ENCODE results near the gene KCNK5.

The KCNK5 gene

DNA sequence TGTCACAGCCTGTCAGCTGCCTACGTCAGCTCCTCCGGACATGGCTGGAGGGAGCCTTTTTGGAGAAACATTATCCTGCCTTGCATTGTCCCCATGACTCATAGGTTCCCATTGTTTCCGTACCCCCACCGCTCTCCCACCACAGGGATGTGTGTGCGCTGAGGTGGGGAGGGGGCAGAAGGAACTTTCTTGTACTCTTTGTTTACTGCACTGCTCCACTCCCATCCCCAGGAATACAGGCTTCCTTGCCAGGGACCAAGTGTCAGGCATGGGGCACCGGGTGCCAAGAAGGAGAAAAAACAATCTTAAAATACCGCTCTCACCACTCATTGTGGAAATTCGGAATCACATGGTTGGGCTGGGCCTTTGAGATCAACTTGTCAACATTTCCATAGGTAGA lies 51.0 kb downstream of the KCNK5 start:
- DNase-seq (ENCODE audit: low read depth in 2 of 2, low spot score in 1 of 2), result no peak

DNA sequence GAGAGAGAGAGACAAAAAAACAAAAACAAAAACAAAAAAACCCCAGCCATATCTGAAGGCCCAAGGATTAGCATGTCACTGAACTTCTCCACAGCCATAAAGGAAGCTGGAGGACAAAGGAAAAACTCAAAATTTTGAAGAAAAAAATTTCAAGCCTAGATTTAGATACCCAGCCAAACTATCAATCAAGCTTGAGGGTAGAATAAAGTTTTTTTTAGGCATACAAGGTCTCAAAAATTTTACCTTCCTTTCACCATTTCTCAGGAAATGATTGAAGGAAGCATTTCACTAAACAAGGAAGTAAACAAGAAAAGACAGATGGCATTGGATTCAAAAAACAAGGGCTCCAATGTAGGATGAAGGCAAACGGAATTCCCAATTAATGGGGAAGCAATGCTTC lies 52.1 kb downstream of the KCNK5 start:
- no peak for DNase-seq (ENCODE audit: low read depth in 2 of 2, low spot score in 1 of 2)

DNA sequence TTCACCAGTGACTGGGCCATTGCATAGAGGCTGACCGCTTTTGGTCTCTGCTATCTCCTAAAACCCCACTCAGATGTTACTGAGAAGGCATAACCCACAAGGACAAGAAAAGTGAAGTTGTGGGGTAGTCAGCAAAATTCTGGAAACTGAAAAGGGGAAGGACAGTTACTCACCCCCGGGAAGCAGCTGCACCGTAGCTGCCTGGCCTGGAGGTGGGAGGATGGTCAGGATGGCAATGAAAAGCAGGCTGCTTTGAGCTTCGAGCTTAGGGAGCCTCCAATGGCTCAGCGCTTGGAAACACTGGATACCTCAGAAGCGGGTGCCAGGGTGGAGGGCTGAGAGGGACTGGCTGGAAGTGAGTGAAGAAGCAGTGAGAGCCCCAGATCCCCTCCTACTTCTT lies 56.0 kb downstream of the KCNK5 start:
- DNase-seq (ENCODE audit: low read depth in 2 of 2, low spot score in 1 of 2), result no peak

DNA sequence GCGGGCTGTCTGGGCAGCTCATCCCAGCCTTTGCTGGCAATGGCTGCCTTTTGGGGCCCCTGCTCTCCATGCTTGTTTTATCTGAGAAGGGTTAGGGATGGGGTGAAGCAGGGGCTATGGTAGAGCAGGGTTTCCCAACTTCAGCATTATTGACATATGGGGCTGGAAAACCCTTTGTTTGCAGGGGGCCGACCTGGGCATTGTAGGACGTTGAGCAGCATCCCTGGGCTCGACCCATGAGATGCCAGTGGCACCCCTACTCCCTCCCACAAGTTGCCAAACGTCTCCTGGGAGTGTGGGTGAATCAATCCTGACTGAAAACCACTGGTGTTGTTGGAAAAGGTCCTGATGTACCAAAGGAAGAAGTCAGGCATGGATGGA lies 56.9 kb downstream of the KCNK5 start:
- DNase-seq (ENCODE audit: low read depth in 2 of 2, low spot score in 1 of 2), result no peak

DNA sequence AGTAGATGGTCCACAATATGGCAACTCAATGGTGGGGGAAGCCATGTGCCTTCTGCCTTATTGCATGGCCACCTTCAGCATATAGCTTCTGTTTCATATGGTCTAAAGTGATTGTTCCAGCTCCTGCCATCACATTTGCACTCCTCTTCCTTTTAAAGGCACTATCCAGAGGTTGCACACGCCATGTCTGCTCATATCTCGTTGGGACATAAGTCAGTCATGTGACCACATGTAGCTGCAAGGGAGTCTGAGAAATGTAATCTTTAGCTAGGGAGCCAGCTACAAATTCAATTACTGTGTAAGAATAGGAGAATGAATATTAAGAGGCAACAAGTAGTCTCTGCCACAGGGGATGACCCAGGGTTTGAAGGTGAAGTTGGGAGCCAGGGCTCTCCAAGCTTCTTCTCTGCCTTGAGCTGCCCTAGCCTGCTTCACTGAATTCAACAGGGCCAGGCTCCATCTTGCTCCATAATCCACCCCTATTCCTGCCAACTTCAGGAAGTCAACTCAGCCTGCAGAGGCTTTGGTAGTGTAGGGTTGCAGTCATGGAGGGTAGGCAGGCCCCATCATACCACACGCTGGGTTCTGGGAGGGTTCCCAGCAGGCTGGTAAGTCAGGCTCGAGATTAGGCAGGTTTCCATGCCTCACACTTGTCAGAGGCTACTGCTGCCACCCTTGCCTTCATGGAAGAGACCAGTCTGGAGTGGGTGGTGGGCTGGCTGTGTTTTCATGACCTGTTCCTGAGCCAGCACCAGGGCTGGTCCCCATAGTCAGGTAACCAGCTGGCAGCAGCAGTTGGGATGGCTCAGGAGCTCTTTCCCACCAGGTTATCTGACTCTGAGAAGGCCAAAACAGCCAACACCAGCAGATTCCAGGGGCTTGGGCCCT lies 57.5 kb downstream of the KCNK5 start:
- no peak for DNase-seq (ENCODE audit: low read depth in 2 of 2, low spot score in 1 of 2)

DNA sequence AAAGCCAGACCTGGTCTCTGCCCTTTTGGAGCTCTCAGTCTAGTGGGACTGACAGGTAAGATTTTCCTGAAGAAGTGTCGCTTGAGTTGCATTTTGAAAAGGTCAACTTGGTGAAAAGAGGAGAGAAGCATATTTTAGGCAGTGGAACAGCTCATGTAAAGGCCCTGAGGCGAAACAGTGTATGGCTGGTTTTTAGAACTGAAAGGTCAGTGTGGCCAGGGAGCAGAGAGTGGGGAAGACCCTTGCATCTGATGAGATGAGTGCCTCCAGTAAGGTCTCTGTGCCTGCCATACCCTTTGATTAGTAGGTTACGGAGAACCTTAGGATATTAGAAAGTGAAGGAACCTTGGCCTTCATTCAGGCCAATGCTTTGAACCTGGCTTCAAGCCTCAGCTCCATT lies 58.4 kb downstream of the KCNK5 start:
- no peak for DNase-seq (ENCODE audit: low read depth in 2 of 2, low spot score in 1 of 2)

DNA sequence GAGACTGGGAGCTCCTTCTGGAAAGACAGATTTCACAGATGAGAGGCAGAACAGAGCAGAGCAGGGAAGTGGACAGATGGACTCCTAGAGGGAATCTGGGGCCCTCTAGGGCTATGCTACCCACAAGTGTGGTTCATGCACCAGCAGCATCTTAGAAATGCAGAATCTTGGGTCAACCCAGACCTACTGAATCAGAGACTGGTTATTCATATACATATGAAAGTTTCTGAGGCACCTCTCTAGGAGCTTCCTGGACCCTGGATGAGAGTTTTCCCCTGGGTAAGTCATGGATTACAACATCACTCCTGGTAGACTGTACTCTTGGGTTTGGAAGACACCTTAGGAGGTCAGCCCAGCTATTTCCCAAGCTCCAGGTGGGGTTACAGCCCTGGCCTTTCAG lies 58.9 kb downstream of the KCNK5 start:
- DNase-seq (ENCODE audit: low read depth in 2 of 2, low spot score in 1 of 2), result no peak

DNA sequence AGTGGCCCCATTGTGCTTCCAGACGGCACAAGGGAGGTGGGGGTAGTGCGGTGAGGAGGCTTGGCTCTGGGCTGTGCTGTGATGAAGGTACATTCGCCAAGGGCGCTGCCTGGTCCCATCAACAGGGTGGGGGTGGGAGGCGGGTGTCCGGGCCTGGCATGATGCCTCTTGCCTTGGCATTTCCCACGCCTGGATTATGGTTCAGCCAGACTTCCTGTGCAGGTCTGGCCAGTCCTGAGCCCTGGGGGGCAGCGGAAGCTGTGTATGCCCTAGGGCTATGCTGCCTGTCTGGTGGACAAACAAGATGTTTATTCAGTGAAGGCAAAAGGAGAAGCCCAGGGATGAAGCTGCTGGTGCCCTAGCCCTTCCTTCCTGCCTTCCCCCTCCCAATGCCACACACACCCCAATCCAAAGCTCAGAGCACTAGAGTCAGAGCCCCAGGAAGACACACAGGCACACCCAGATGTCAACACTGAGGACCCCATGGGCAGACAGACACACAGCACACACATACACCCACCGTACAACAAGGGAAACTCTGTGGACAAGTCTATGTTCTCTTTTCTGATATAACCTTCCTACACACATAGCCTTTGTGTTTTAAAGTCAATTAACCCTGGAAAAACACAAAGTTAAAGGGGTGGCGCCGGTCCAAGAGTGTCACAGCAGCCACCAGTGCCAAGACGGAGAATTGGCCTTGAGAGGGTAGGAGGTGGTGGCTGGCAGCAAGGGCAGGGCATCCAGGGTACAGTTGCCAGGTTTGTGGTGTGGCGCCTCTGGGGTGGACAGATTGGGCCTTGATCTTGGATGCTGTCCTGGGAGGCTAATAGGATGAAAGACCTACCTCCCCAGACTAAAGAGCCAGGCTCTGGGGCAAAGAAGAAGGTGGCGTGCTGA lies 59.6 kb downstream of the KCNK5 start:
- no peak for DNase-seq (ENCODE audit: low read depth in 2 of 2, low spot score in 1 of 2)

DNA sequence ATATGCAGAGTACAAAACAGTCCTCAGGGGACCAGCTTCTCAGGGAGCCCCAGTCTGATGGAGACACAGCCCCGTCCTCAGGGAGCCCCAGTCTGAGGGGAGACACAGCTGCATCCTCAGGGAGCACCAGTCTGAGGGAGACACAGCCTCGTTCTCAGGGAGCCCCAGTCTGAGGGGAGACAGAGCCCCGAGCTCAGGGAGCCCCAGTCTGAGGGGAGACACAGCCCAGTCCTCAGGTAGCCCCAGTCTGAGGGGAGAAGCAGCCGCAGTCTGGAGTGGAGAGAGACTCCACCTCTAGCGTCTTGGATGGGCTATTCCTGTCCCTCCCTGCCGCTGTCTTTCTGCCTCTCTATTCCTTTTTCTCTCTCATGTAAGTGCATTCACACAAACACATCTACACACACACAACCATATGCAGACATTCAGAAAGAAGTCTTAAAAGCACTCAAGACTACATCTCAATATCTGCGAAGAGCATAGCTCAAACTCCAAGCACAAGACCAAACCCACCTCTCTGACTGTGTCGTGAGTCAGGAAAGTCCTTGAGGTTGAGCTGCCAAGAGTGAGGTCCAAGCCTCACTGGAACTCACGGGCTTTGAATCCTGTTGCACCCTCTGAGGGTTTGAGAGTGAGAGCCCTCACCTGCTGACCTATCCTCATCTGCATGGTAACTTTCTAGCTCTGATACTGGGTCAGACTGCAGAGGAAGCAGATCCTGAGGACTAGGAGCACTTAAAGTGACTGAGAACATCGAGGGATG lies 61.2 kb downstream of the KCNK5 start:
- no peak for DNase-seq (ENCODE audit: low read depth in 2 of 2, low spot score in 1 of 2)

DNA sequence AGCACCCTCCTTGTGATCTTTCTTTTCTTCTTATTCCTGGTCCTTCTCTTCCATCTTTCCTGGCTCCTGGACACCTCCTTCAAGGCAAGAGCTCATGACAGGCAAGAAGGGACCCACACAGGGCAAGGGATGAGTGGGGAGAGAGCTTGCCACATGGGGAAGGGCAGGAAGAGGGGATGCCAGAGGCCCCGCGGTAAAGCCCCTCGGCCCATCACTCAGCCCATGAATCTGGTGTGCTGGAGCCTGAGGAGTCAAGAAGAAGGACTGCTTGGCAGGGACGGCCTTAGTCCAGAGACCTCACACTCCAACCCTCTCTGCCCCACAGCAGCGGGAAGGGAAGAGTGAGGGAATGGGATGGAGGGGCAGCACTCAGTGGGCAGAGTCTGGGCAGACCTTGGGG lies 62.0 kb downstream of the KCNK5 start:
- no peak for DNase-seq (ENCODE audit: low read depth in 2 of 2, low spot score in 1 of 2)

DNA sequence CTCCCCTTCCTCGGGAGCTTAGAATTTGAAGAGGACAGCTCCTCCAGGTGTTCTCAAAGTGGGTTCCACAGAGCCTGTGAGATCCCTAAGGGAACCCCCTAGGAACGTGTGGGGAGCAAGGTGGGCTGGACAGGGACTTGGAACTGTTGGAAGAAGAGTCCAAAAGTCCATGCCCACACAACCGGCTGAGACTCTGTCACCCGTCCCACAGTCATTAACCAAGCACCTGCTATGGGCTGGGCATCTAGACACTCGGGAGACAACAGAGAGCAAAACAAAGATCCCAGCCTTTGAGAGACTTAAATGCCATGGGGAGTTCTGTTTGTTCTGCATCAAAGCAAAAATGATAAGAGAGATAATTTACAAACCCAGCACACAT lies 62.4 kb downstream of the KCNK5 start:
- DNase-seq (ENCODE audit: low read depth in 2 of 2, low spot score in 1 of 2), result no peak

DNA sequence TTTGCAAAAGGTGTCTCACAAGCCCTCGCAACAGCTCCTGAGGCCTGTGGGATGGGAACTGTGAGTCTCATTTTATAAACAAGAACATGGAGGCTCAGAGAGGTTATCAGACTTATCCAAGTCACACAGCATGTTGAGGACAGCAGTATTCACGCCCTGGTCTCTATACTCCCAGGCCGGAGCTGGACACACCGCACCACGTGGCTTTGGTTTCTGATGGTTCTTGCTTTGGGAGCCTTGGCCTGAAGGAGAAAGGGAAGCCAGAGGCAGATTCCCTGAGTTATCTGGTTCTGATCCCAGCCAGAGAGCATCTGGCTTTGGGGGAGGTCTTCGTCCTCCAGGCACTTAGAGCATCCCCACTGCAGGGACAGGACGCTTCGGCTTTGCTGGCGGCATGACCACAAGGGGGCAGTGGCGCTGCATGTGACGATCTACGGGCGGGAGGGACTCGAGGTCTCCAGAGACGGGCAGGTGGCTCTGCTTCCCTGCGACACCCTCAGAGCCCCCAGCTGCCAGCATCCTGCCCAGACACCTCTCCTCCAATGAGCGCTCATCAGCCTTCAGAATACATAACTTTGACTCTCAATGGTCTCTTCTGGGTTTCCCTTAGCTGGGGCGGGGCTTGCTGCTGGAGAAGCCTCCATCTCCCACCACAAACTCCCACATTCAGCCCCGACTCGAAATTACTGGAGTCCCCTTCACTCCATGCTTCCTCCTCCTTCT lies 62.9 kb downstream of the KCNK5 start:
- DNase-seq (ENCODE audit: low read depth in 2 of 2, low spot score in 1 of 2), result peak; percentile 70 to 75

DNA sequence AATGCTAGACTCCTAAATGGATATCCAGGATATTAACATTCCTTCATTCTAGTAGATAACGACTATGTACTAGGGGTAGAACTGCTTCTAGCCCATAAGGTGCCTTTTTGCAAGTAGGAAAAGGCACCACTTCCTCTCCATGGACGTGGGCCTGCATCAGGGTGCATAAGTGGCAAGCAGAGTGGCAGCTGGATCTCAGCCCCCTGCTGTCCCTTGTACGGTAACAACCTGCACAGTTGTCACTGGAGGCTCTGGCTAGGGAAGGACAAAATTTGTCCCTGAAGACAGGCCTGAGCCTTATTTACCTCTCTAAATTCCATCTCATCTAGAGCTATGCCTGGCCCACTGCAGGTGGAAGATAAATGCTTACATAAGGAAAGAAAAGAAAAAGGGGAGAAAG lies 71.8 kb downstream of the KCNK5 start:
- DNase-seq (ENCODE audit: low read depth in 2 of 2, low spot score in 1 of 2), result no peak

DNA sequence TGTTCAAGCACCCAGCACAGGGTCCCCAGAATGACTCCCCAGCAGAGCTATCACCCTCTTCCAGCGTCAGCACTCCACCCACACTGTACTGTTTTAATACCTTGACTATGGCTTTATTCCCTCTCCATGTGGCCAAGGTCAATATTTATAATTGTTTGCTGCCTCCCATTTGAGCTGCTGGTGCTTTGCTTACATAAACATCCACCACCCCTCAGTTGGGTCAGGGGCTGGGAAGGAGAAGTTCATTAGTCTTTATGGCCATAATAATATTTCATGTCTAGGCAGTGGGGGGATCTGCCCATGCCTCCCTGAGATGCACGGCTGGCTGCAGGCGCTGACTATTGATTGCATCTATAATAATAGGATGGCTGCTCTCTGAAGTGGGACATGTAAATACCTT lies 72.5 kb downstream of the KCNK5 start:
- DNase-seq (ENCODE audit: low read depth in 2 of 2, low spot score in 1 of 2), result no peak

DNA sequence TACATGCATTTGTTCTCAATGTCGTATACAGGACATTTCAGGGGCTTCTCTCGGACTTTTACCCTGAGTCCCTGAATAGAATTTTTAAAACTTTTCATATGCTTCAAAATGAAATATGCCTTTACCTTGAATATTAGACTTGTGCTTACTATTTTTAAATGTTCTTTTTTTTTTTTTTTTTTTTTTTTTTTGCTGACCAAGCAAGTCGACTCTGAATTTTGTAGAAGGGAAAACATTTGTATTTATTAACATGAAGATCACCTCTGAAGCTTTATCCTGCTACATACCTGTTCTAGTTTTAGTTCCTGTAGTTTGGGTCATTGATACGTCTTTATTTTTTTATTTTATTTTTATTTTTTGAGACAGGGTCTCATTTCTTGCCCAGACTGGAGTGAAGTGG lies 74.6 kb downstream of the KCNK5 start:
- no peak for DNase-seq (ENCODE audit: low read depth in 2 of 2, low spot score in 1 of 2)

DNA sequence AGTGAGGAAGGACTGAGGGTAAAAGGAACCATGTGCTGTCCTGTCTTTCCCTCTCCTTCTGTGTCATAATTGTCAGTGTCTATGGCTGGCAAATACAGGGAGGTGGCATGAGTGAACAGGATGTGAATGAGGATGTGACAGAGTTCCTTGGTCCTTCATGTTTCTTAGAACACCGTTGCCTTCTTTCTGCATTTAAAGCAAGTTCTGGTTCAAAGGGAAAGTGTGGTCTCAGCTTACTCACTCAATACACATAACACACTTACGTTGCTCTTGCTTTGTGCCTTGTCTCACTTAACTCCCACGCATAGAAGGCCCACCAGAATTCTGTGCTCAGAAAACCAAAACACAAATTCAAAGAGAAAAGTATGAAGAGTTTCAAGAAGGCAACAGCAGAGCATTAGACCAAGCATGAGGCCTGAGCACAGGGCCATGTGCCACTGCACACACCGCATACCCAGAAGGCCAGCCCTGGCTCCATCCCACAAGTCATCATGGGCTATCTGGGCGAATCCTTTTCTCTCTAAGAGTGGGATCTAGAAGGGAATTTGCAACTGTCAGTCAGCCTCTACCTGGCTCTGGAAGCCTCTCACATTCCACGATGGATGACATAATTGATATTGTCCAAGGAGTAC lies 75.4 kb downstream of the KCNK5 start:
- DNase-seq (ENCODE audit: low read depth in 2 of 2, low spot score in 1 of 2), result no peak

DNA sequence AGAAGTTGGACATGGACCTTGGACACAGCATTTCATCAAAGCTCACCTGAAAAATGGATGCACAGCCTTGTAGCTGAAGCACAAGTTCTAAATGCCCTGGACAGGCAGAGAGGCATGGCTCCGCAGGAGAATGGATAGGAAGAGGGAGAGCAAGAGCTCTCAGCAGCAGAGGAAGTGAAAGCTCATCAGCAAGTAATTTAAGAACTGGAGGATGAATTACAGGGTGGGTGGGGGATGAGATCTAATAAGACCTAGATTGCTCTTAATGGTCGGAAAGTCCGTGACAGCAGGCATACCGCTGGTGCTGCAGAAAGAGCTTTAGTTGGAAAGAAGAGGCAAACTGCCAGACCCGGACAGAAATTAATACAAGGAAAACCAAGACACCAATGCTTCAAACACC lies 77.0 kb downstream of the KCNK5 start:
- DNase-seq (ENCODE audit: low read depth in 2 of 2, low spot score in 1 of 2), result no peak

DNA sequence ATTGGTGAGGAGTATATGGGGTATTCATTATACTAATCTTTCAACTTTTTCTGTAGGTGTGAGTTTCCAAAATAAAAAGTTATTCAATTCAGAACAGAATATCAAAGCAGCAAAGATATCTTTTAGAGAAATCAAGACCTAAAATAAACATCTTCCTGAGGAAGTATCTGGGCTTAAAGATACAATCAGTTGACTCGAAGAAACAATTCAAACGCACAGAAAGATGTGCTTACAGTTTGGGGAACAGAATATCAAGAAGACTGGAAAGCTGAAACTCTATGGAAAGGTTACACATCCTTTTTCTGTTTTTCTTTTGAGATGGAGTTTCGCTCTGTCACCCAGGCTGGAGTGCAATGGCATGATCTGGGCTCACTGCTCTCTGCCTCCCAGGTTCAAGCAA lies 78.1 kb downstream of the KCNK5 start:
- no peak for DNase-seq (ENCODE audit: low read depth in 2 of 2, low spot score in 1 of 2)

DNA sequence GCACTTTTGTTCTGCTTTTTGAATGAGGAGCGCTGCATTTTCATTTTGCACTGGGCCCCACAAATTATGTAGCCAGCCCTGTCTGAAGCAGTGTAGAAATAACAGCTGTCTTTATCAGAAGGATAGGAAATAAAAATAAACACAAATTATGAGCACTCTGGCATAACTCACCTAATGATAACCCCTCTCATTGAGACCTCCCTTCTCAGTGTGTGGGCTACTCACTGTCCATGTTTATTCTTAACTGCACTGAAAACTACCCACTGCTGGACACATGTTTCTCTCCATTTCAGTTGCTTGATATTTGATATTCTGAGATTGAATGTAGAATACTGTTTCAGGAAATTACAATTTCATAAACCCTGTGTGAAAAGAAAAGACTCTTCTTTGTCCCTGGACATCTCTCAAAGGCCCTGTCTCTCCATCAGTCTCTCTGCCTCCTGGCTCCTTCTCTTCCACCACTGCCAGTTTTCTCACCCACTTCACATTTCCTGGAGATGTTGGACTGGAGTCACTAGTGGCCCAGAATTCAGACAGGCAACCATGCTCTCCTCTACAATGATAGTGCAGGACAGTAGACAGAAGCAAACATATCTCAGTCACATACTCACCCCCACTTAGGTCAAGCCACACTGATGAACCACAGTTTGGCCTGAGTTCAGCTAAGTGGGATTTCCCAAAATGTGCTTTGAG lies 84.6 kb downstream of the KCNK5 start:
- no peak for DNase-seq (ENCODE audit: low read depth in 2 of 2, low spot score in 1 of 2)
